HG03342 (cell line): Measurements from ENCODE around the gene CPD.

Source experiments
- ATAC-seq: cut with Tn5 transposase; IDR thresholded peaks from one replicate; pipeline ENCODE4 v1.9.1; 2021; ENCODE audit warnings: mild to moderate bottlenecking, moderate library complexity; ENCODE audit not compliant: unreplicated experiment

CPD gene

GRCh38 chr17:30493780-30494179 lies 115.1 kb downstream of the CPD start:
- no peak for ATAC-seq

DNA sequence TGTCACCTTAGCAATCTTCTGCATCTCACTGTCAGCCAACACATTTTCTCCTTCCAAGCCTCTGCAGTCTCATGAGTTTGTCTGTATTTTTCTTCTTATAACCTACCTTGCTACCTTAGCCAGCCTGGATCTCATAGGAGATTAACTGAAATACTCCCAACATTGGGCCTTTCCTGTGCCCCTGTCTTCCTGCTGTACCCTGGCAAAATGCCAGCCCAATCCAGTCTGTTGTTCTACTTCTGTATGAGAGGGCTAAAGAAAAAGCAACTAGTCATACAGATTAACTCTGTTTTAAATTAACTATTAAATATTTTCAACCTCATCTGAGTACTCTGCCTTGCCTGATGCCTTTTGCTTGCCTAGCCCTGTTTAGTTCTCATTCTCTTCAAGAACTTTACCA lies 116.9 kb downstream of the CPD start:
- ATAC-seq, result no peak

DNA sequence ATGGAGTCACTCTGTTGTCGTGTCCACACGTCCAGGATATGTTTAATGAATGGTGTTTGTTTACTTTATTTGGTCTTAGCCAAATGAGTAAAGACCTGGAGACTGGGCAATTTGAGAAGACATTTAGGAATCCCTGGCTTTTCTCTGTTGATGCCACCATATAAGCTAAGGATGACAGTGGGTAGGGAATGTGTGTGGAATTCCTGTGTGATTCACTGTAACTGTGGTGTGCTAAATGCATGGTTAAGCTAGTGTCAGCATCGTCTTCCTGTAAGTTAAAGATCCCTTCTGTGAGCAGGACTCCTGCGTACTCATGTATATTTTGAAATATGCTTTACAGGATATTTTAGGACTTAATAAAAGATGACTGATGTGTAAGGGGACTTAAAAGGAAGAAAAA lies 124.8 kb downstream of the CPD start:
- no peak for ATAC-seq

DNA sequence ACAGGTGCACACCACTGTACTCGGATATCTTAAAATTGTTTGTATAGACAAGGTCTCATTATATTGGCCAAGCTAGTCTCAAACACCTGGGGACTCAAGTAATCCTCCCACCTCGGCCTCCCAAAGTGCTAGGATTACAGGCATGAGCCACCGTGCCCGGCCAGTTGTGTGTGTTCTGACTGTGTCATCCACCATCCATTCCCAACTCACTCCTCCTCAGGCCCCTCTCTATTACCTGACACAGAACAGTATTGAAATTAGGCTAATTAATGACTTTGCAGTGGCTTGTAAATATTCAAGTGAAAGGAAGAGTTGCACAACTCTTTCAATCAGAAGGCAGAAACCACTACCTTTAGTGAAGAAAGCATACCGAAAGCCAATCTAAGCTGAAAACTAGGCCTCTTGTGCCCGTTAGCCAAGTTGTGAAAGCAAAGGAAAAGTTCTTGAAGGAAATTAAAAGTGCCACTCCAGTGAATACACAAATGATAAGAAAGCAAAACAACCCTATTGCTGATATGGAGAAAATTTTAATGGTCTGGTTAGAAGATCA lies 127.2 kb downstream of the CPD start:
- ATAC-seq, result no peak

DNA sequence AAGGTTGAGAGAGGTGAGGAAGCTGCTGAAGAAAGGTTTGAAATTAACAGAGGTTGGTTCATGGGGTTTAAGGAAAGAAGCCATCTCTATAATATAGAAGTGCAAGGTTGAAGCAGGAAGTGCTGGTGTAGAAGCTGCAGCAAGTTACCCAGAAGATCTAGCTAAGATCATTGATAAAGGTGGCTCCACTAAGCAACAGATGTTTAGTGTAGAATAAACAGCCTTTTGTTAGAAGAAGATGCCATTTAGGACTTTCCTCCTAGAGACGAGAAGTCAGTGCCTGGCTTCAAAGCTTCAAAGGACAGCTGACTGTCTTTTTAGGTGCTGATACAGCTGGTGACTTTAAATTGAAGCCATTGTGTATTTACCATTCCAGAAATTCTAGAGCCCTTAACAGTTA lies 127.8 kb downstream of the CPD start:
- ATAC-seq, result no peak

GRCh38 chr17:30513346-30513745 lies 134.6 kb downstream of the CPD start:
- ATAC-seq, result no peak

DNA sequence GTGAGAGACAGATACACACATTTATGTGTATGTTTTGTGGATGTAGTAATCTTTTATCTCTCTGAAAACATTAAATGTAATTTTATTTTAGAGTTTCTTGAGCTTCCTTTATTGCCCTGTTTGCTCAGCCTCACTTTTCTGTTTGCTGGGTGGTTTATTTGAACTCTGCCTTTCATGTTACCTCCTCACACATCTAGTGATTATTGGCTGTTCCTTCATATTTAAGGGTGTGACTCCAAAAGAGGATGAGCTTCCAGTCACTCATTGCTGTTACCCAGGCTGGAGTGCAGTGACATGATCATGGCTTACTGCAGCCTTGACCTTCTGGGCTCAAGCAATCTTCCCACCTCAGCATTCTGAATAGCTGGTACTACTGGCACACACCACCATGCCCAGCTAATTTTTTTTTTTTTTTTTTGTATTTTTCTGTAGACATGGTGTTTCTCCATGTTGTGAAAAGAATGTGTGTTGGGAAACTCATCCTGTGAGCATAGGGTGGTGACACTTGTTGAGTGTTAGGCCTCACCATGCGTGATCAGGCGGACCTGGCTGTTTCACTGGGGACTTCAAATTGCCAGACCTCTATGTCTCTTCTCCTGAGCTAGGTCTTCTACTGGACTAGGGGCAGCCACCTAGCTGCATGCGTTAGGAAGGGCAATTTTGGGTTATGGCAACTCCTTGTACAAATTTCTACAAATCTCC lies 136.3 kb downstream of the CPD start:
- ATAC-seq, result no peak

GRCh38 chr17:30517786-30518185 lies 139.1 kb downstream of the CPD start:
- no peak for ATAC-seq

DNA sequence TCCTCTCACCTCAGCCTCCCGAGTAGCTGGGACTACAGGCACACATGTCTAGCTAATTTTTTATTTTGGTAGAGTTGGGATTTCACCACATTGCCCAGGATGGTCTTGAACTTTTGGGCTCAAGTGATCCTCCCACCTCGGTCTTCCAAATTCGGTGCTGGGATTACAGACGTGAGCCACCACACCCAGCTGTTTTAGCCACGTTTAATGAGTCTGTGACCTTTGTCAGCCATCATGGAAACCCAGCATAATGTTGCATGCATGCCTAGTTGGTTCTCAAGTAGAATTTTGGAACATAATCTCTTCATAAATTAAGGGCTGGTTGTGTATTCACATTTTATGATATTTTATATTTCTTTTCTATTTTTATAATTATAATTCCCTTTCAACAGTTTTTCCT lies 140.4 kb downstream of the CPD start:
- no peak for ATAC-seq
